Measurements from ENCODE around the gene PSG11.
"Not testable (repeated sequence)": the region's sequence is repeated elsewhere in the genome, so short reads cannot be mapped to it uniquely, and the experiment has no call there.

GRCh38 chr19:43047966-43048365, 21.7 kb upstream of the PSG11 start:
- TF ChIP-seq EZH2 (IDR thresholded peaks at IDR 0.05; ENCODE audit: borderline replicate concordance, insufficient read depth, low read length, poor library complexity, severe bottlenecking); CTCF (IDR thresholded peaks at IDR 0.05; ENCODE audit: poor library complexity, severe bottlenecking): not testable (repeated sequence)

Data from neural cell (in vitro differentiated cells).